OCI-LY1 (cell line): ENCODE results near the gene JUND.

Experiments
- H2AFZ ChIP-seq: fragments of 200-600 bp; sonication (generic), shearing (Covaris generic); 2 replicates; pipeline ENCODE4 v1.6.0; 2014; ENCODE audit warnings: antibody characterized with exemption, mild to moderate bottlenecking, low read length
- H3F3A ChIP-seq: fragments of 200-600 bp; sonication (generic), shearing (Covaris generic); 2 replicates; pipeline ENCODE4 v1.6.0; 2014; ENCODE audit warnings: mild to moderate bottlenecking, antibody characterized with exemption, low read length, moderate library complexity; ENCODE audit not compliant: insufficient read depth
- H3K27ac ChIP-seq: fragments of 200-600 bp; sonication (generic); 2 replicates; pipeline ENCODE4 v1.5.1; 2014; ENCODE audit warnings: low read length, mixed run types, mild to moderate bottlenecking, low read depth; ENCODE audit not compliant: poor library complexity, severe bottlenecking
- H3K27me3 ChIP-seq: fragments of 200-600 bp; sonication (generic); 2 replicates; pipeline ENCODE4 v1.6.0; 2014; ENCODE audit warnings: antibody characterized with exemption, mild to moderate bottlenecking, low read length, moderate library complexity; ENCODE audit not compliant: insufficient read depth
- H3K36me3 ChIP-seq: fragments of 200-600 bp; sonication (generic); 2 replicates; pipeline ENCODE4 v1.6.1; 2014; ENCODE audit warnings: mild to moderate bottlenecking, antibody characterized with exemption, low read length, moderate library complexity, mixed read lengths; ENCODE audit not compliant: insufficient read depth
- H3K4me1 ChIP-seq: fragments of 200-600 bp; sonication (generic); 2 replicates; pipeline ENCODE4 v1.5.1; 2014; ENCODE audit warnings: mild to moderate bottlenecking, low read length, moderate library complexity; ENCODE audit not compliant: insufficient read depth, severe bottlenecking
- H3K4me2 ChIP-seq: fragments of 200-600 bp; sonication (generic), shearing (Covaris generic); 2 replicates; pipeline ENCODE4 v1.6.1; 2014; ENCODE audit warnings: low read length
- H3K4me3 ChIP-seq: fragments of 200-600 bp; sonication (generic); 2 replicates; pipeline ENCODE4 v1.5.1; 2014; ENCODE audit warnings: low read length, low read depth, mild to moderate bottlenecking, mixed read lengths; ENCODE audit not compliant: poor library complexity, severe bottlenecking
- H3K79me2 ChIP-seq: fragments of 200-600 bp; shearing (Covaris generic); 2 replicates; pipeline ENCODE4 v1.6.1; 2016; ENCODE audit warnings: mixed run types, low read length, mixed read lengths; ENCODE audit not compliant: insufficient read depth
- H3K9ac ChIP-seq: fragments of 200-600 bp; sonication (generic), shearing (Covaris generic); 2 replicates; pipeline ENCODE4 v1.6.1; 2014; ENCODE audit warnings: mild to moderate bottlenecking, low read length, mixed read lengths
- H3K9me2 ChIP-seq: fragments of 200-600 bp; sonication (generic), shearing (Covaris generic); 2 replicates; pipeline ENCODE4 v1.6.1; 2014; ENCODE audit warnings: low read depth, mild to moderate bottlenecking, low read length, mixed read lengths
- H3K9me3 ChIP-seq: fragments of 200-600 bp; shearing (Covaris generic); 2 replicates; pipeline ENCODE4 v1.6.1; 2014; ENCODE audit warnings: low read length, mixed read lengths
- H4K20me1 ChIP-seq: fragments of 200-600 bp; sonication (generic), shearing (Covaris generic); 2 replicates; pipeline ENCODE4 v1.6.0; 2016; ENCODE audit warnings: mild to moderate bottlenecking, low read length; ENCODE audit not compliant: insufficient read depth
- EZH2 ChIP-seq: fragments of 200-600 bp; sonication (generic), shearing (Covaris generic); IDR thresholded peaks from 2 replicates; pipeline ENCODE4 v1.8.0; 2017; ENCODE audit warnings: borderline replicate concordance, mixed run types, mild to moderate bottlenecking, antibody characterized with exemption, low read length, moderate library complexity, mixed read lengths
- TF ChIP-seq, protein P1 (sequence below): fragments of 200-600 bp; sonication (generic), shearing (Covaris generic); IDR thresholded peaks from 2 replicates; pipeline ENCODE4 v1.5.1; 2017; ENCODE audit warnings: mild to moderate bottlenecking, antibody characterized with exemption, low read length, moderate library complexity, mixed read lengths

The JUND gene

DNA sequence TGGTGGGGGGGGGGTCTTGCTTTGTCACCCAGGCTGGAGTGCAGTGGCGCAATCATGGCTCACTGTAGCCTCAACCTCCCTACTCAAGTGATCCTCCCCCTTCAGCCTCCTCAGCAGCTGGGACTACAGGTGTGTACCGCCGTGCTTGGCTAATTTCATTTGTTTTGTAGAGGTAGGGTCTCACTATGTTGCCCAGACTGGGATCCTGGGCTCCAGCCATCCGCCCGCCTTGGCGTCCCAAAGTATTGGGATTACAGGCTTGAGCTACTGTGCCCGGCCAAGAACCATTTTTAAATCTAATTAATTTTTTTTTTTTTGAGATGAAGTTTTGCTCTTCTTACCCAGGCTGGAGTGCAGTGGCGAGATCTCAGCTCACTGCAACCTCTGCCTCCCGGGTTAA, 18.2 kb upstream of the JUND start:
- no peak overlapping the region for H3K9ac ChIP-seq
- H3K79me2 ChIP-seq, result no peaks in the 10 kb centered on the region
- H3K9me2 ChIP-seq, result no peaks in the 10 kb centered on the region
- no peaks in the 10 kb centered on the region for H3K36me3 ChIP-seq
- no peak overlapping the region for H2AFZ ChIP-seq
- H3K4me1 ChIP-seq, result peaks cover 16% of the 10 kb centered on the region
- no peak for TF ChIP-seq EZH2
- TF ChIP-seq, protein P1, sequence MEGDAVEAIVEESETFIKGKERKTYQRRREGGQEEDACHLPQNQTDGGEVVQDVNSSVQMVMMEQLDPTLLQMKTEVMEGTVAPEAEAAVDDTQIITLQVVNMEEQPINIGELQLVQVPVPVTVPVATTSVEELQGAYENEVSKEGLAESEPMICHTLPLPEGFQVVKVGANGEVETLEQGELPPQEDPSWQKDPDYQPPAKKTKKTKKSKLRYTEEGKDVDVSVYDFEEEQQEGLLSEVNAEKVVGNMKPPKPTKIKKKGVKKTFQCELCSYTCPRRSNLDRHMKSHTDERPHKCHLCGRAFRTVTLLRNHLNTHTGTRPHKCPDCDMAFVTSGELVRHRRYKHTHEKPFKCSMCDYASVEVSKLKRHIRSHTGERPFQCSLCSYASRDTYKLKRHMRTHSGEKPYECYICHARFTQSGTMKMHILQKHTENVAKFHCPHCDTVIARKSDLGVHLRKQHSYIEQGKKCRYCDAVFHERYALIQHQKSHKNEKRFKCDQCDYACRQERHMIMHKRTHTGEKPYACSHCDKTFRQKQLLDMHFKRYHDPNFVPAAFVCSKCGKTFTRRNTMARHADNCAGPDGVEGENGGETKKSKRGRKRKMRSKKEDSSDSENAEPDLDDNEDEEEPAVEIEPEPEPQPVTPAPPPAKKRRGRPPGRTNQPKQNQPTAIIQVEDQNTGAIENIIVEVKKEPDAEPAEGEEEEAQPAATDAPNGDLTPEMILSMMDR, result no peak
- H3K9me3 ChIP-seq, result no peaks in the 10 kb centered on the region
- no peak overlapping the region for H3K4me2 ChIP-seq
- peaks cover 14% of the 10 kb centered on the region; the same call in 1 of the 2 replicates for H3K27me3 ChIP-seq
- no peak overlapping the region for H3K4me3 ChIP-seq
- no peaks in the 10 kb centered on the region for H3F3A ChIP-seq
- no peaks in the 10 kb centered on the region for H4K20me1 ChIP-seq
- H3K27ac ChIP-seq, result no peak overlapping the region

DNA sequence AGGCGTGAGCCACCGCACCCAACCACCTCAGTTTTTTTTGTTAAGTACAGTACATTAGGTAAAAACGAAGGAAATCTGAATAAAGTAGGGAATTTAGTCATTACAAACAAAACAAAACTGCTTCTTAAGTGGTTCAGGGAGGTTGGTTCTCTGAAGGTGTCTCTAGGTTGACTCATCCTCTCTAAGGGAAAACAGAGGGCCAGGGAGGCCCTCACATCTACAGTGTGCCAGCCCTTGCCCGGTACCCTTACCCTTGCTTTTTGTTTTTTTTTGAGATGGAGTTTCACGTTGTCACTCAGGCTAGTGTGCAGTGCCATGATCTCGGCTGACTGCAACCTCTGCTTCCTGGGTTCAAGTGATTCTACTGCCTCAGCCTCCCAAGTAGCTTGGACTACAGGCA, 17.2 kb upstream of the JUND start:
- Histone ChIP-seq H3K27ac (no peak overlapping the region), H3K4me2 (no peak overlapping the region), H3K9me3 (no peaks in the 10 kb centered on the region), H3K4me1 (peaks cover 6% of the 10 kb centered on the region), H3K79me2 (no peaks in the 10 kb centered on the region), H3K36me3 (no peaks in the 10 kb centered on the region), H2AFZ (no peak overlapping the region), H3K27me3 (peaks cover 14% of the 10 kb centered on the region; the same call in 1 of the 2 replicates), H4K20me1 (no peaks in the 10 kb centered on the region), H3K9ac (no peak overlapping the region), H3F3A (no peaks in the 10 kb centered on the region), H3K4me3 (no peak overlapping the region), H3K9me2 (no peaks in the 10 kb centered on the region)
- TF ChIP-seq EZH2, result no peak
- TF ChIP-seq, protein P1, result no peak

DNA sequence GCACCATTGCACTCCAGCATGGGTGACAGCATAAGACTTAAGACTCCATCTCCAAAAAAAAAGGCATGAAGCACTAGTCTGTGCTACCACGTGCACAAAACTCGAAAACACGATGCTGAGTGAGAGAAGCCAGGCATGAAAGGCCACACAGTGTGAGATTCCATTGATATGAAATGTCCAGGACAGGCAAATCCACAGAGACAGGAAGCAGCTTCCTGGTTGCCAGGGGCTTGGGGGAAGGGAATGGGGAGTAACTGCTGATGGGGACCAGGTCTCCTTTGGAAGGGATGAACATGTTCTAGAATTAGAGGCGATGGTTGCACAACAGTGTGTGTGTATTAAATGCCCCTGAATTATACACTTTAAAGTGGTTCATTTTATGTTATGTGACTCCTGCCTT, 15.9 kb upstream of the JUND start:
- Histone ChIP-seq H2AFZ (no peak overlapping the region), H3K4me2 (no peak overlapping the region), H3K27me3 (peaks cover 14% of the 10 kb centered on the region; the same call in 1 of the 2 replicates), H3K4me3 (no peak overlapping the region), H3F3A (no peaks in the 10 kb centered on the region), H3K79me2 (no peaks in the 10 kb centered on the region), H3K27ac (no peak overlapping the region), H3K4me1 (peaks cover 9% of the 10 kb centered on the region), H3K9ac (no peak overlapping the region), H3K9me3 (no peaks in the 10 kb centered on the region), H3K36me3 (no peaks in the 10 kb centered on the region), H3K9me2 (no peaks in the 10 kb centered on the region), H4K20me1 (no peaks in the 10 kb centered on the region)
- TF ChIP-seq, protein P1, result no peak
- TF ChIP-seq EZH2, result no peak
